Measurements from ENCODE around the gene RRP1B. TPM values are rescaled to one million over a fixed set of nuclear protein-coding genes. Genes with fewer than 3 reads are reported as not detected.
"Not testable (repeated sequence)": the region's sequence is repeated elsewhere in the genome, so short reads cannot be mapped to it uniquely, and the experiment has no call there.

The RRP1B gene
- total RNA-seq, 1 donor from 2014 or later: 83.6 TPM

- Mint-ChIP-seq H3K4me3 (no peak overlapping the region), H3K4me1 (peaks cover 16% of the 10 kb centered on the region), H3K36me3 (ENCODE audit: low read depth) (peaks cover 52% of the 10 kb centered on the region), H3K27ac (no peak overlapping the region), H3K27me3 (no peaks in the 10 kb centered on the region), H3K9me3 (no peaks in the 10 kb centered on the region)
- no peak for DNase-seq
- intact Hi-C loops (cut with micrococcal nuclease): loop anchor here (10.0 kb wide), 1 partner anchor 115 kb away; the partner anchor contains the start of gene RRP1
Observed at GRCh38 chr21:43669828-43670605, 10.7 kb downstream of the RRP1B start.

GRCh38 chr21:43675871-43676270 lies 16.5 kb downstream of the RRP1B start:
- no peak for DNase-seq
- peaks cover 67% of the 10 kb centered on the region for H3K36me3 Mint-ChIP-seq (ENCODE audit: low read depth)
- intact Hi-C loops (cut with micrococcal nuclease): no loop called here
- no peaks in the 10 kb centered on the region for H3K27me3 Mint-ChIP-seq
- H3K4me3 Mint-ChIP-seq: no peak overlapping the region
- H3K4me1 Mint-ChIP-seq: peaks cover 7% of the 10 kb centered on the region
- no peak overlapping the region for H3K27ac Mint-ChIP-seq
- H3K9me3 Mint-ChIP-seq: no peaks in the 10 kb centered on the region

GRCh38 chr21:43676391-43676790 lies 17.0 kb downstream of the RRP1B start:
- Mint-ChIP-seq H3K4me1 (peaks cover 7% of the 10 kb centered on the region), H3K27me3 (no peaks in the 10 kb centered on the region), H3K4me3 (no peak overlapping the region), H3K9me3 (no peaks in the 10 kb centered on the region), H3K27ac (no peak overlapping the region), H3K36me3 (ENCODE audit: low read depth) (peaks cover 63% of the 10 kb centered on the region)
- intact Hi-C loops (cut with micrococcal nuclease): no loop called here
- DNase-seq: no peak

GRCh38 chr21:43679951-43680350 lies 20.6 kb downstream of the RRP1B start:
- peaks cover 15% of the 10 kb centered on the region for H3K4me1 Mint-ChIP-seq
- intact Hi-C loops (cut with micrococcal nuclease): no loop called here
- peaks cover 64% of the 10 kb centered on the region for H3K36me3 Mint-ChIP-seq (ENCODE audit: low read depth)
- H3K27me3 Mint-ChIP-seq: no peaks in the 10 kb centered on the region
- no peak overlapping the region for H3K4me3 Mint-ChIP-seq
- H3K9me3 Mint-ChIP-seq: no peaks in the 10 kb centered on the region
- H3K27ac Mint-ChIP-seq: no peak overlapping the region
- no peak for DNase-seq

- H3K4me3 Mint-ChIP-seq; H3K9me3 Mint-ChIP-seq; H3K27me3 Mint-ChIP-seq; H3K27ac Mint-ChIP-seq; intact Hi-C loops (cut with micrococcal nuclease); DNase-seq: not testable (repeated sequence)
- peaks cover 64% of the 10 kb centered on the region for H3K36me3 Mint-ChIP-seq (ENCODE audit: low read depth)
- H3K4me1 Mint-ChIP-seq: peaks cover 19% of the 10 kb centered on the region
Observed at GRCh38 chr21:43680421-43680820, 21.1 kb downstream of the RRP1B start.

GRCh38 chr21:43681650-43682049 lies 22.3 kb downstream of the RRP1B start:
- DNase-seq: no peak
- Mint-ChIP-seq H3K27me3 (no peaks in the 10 kb centered on the region), H3K36me3 (ENCODE audit: low read depth) (peaks cover 63% of the 10 kb centered on the region), H3K4me1 (peaks cover 19% of the 10 kb centered on the region), H3K9me3 (no peaks in the 10 kb centered on the region), H3K4me3 (no peak overlapping the region), H3K27ac (no peak overlapping the region)
- intact Hi-C loops (cut with micrococcal nuclease): no loop called here

- Mint-ChIP-seq H3K27ac (peak overlapping the region; percentile 71), H3K27me3 (no peaks in the 10 kb centered on the region), H3K36me3 (ENCODE audit: low read depth) (peaks cover 55% of the 10 kb centered on the region), H3K4me1 (peaks cover 17% of the 10 kb centered on the region), H3K4me3 (peak overlapping the region; percentile 48), H3K9me3 (no peaks in the 10 kb centered on the region)
- intact Hi-C loops (cut with micrococcal nuclease): no loop called here
- peak; percentile 71 for DNase-seq
Observed at GRCh38 chr21:43684424-43684823, 25.1 kb downstream of the RRP1B start.

GRCh38 chr21:43686811-43687565 lies 27.6 kb downstream of the RRP1B start:
- H3K27me3 Mint-ChIP-seq: no peaks in the 10 kb centered on the region

GRCh38 chr21:43687566-43688399 lies 28.4 kb downstream of the RRP1B start:
- H3K27me3 Mint-ChIP-seq: no peaks in the 10 kb centered on the region
- no peaks in the 10 kb centered on the region for H3K9me3 Mint-ChIP-seq
- peaks cover 13% of the 10 kb centered on the region for H3K4me1 Mint-ChIP-seq
- H3K4me3 Mint-ChIP-seq: no peak overlapping the region
- no peak for DNase-seq
- peaks cover 57% of the 10 kb centered on the region for H3K36me3 Mint-ChIP-seq (ENCODE audit: low read depth)
- H3K27ac Mint-ChIP-seq: no peak overlapping the region
- intact Hi-C loops (cut with micrococcal nuclease): no loop called here

More at GRCh38 chr21:43686811-43687565, 27.6 kb downstream of the RRP1B start:
- Mint-ChIP-seq H3K27ac (no peak overlapping the region), H3K36me3 (ENCODE audit: low read depth) (peaks cover 57% of the 10 kb centered on the region), H3K4me1 (peaks cover 13% of the 10 kb centered on the region), H3K4me3 (no peak overlapping the region), H3K9me3 (no peaks in the 10 kb centered on the region)
- no peak for DNase-seq
- intact Hi-C loops (cut with micrococcal nuclease): no loop called here

- Mint-ChIP-seq H3K27me3 (no peaks in the 10 kb centered on the region), H3K9me3 (no peaks in the 10 kb centered on the region), H3K27ac (no peak overlapping the region), H3K36me3 (ENCODE audit: low read depth) (peaks cover 60% of the 10 kb centered on the region), H3K4me1 (peaks cover 13% of the 10 kb centered on the region), H3K4me3 (no peak overlapping the region)
- intact Hi-C loops (cut with micrococcal nuclease): no loop called here
- DNase-seq: no peak
Observed at GRCh38 chr21:43688906-43689305, 29.5 kb downstream of the RRP1B start.

GRCh38 chr21:43689556-43690337 lies 30.4 kb downstream of the RRP1B start:
- H3K4me3 Mint-ChIP-seq: no peak overlapping the region
- no peak for DNase-seq
- H3K9me3 Mint-ChIP-seq: no peaks in the 10 kb centered on the region
- peaks cover 7% of the 10 kb centered on the region for H3K4me1 Mint-ChIP-seq
- H3K27me3 Mint-ChIP-seq: no peaks in the 10 kb centered on the region
- H3K36me3 Mint-ChIP-seq (ENCODE audit: low read depth): peaks cover 57% of the 10 kb centered on the region
- intact Hi-C loops (cut with micrococcal nuclease): no loop called here
- H3K27ac Mint-ChIP-seq: no peak overlapping the region

- Mint-ChIP-seq H3K4me1 (peaks cover under 1% of the 10 kb centered on the region), H3K4me3 (no peak overlapping the region), H3K27me3 (no peaks in the 10 kb centered on the region), H3K9me3 (no peaks in the 10 kb centered on the region), H3K36me3 (ENCODE audit: low read depth) (peaks cover 53% of the 10 kb centered on the region), H3K27ac (peak overlapping the region; percentile 49)
- DNase-seq: no peak
- intact Hi-C loops (cut with micrococcal nuclease): no loop called here
Observed at GRCh38 chr21:43690346-43690745, 31.0 kb downstream of the RRP1B start.

GRCh38 chr21:43691086-43691795 lies 31.9 kb downstream of the RRP1B start:
- DNase-seq: no peak
- no peak overlapping the region for H3K4me3 Mint-ChIP-seq
- H3K36me3 Mint-ChIP-seq (ENCODE audit: low read depth): peaks cover 54% of the 10 kb centered on the region
- no peak overlapping the region for H3K27ac Mint-ChIP-seq
- no peaks in the 10 kb centered on the region for H3K27me3 Mint-ChIP-seq
- H3K9me3 Mint-ChIP-seq: no peaks in the 10 kb centered on the region
- no peaks in the 10 kb centered on the region for H3K4me1 Mint-ChIP-seq
- intact Hi-C loops (cut with micrococcal nuclease): no loop called here
